HepG2 (cell line): ENCODE results near the gene LRTM2. TPM values are rescaled to one million over a fixed set of nuclear protein-coding genes. Genes with fewer than 3 reads are reported as not detected.

Source experiments
- AFF4 ChIP-seq: sonication (generic); formaldehyde crosslinking; IDR thresholded peaks from 2 replicates; pipeline ENCODE4 v1.4.0; 2020; ENCODE audit warnings: missing genetic modification reagents
- HOXA7 ChIP-seq: sonication (generic); formaldehyde crosslinking; IDR thresholded peaks from 2 replicates; pipeline ENCODE4 v1.8.1; 2022; ENCODE audit warnings: mild to moderate bottlenecking, missing genetic modification reagents, moderate library complexity
- NFIC ChIP-seq: IDR thresholded peaks from 2 replicates; pipeline ENCODE4 v1.6.1; 2012; ENCODE audit warnings: mild to moderate bottlenecking, low read length, inconsistent platforms
- RNF2 ChIP-seq: fragments of 450-650 bp; conservative IDR thresholded peaks from 2 replicates; pipeline ENCODE4 v1.6.1; 2016; ENCODE audit warnings: low read depth
- TBX2 ChIP-seq: sonication (generic); formaldehyde crosslinking; IDR thresholded peaks from 2 replicates; pipeline ENCODE4 v1.5.0; 2020; ENCODE audit warnings: missing genetic modification reagents, mild to moderate bottlenecking, borderline replicate concordance
- ZFP91 ChIP-seq: sonication (generic); formaldehyde crosslinking; IDR thresholded peaks from 2 replicates; pipeline ENCODE4 v1.9.0; 2022; ENCODE audit warnings: missing genetic modification reagents, mild to moderate bottlenecking, borderline replicate concordance
- ZNF205 ChIP-seq: IDR thresholded peaks from 2 replicates; pipeline ENCODE4 v1.6.1; 2018; ENCODE audit warnings: missing biosample characterization, missing genetic modification reagents
- ZNF24 ChIP-seq: fragments of 450-650 bp; IDR thresholded peaks from 2 replicates; pipeline ENCODE4 v1.6.1; 2017; ENCODE audit warnings: antibody characterized with exemption, mild to moderate bottlenecking
- ZNF337 ChIP-seq: sonication (generic); formaldehyde crosslinking; IDR thresholded peaks from 2 replicates; pipeline ENCODE4 v1.5.1; 2020; ENCODE audit warnings: missing genetic modification reagents, low read depth, mild to moderate bottlenecking, borderline replicate concordance
- ZNF546 ChIP-seq: sonication (generic); formaldehyde crosslinking; conservative IDR thresholded peaks from 2 replicates; pipeline ENCODE4 v1.8.1; 2023; ENCODE audit warnings: mild to moderate bottlenecking, missing genetic modification reagents
- ZNF652 ChIP-seq: IDR thresholded peaks from 2 replicates; pipeline ENCODE4 v1.6.1; 2016; ENCODE audit warnings: low read depth, borderline replicate concordance
- ZSCAN31 ChIP-seq: sonication (generic); formaldehyde crosslinking; IDR thresholded peaks from 2 replicates; pipeline ENCODE4 v1.5.0; 2020; ENCODE audit warnings: low read depth, mild to moderate bottlenecking, missing genetic modification reagents
- polyA plus RNA-seq, 8 experiments: library from polyadenylated mRNA; depleted of rRNA in 3 of 8; stranded (reverse) in 7 of 8; unstranded in 1 of 8; fragments of >200 nt; fragmentation: Illumina TruSeq in 4 of 8; extraction: Trizol in 4 of 8; gene quantifications; 2 replicates each; pipeline versions ENCODE4 v1.2.1 to v1.2.3, GENCODE V29; 2011 to 2016; ENCODE audit warnings: low read depth in 4 of 8, missing spikeins in 1 of 8, mixed read lengths in 1 of 8; ENCODE audit not compliant: insufficient read depth in 1 of 8
- total RNA-seq, 5 experiments: library from RNA; depleted of rRNA; stranded (reverse); fragments of >200 nt; fragmentation: Illumina TruSeq; extraction: Trizol; gene quantifications; 2 replicates each; pipeline ENCODE4 v1.2.3, GENCODE V29; 2016; ENCODE audit warnings: low read depth in 1 of 5
- TF ChIP-seq, protein P1 (sequence below): sonication (generic); formaldehyde crosslinking; IDR thresholded peaks from 2 replicates; pipeline ENCODE4 v1.5.1; 2020; ENCODE audit warnings: missing genetic modification reagents, mild to moderate bottlenecking, borderline replicate concordance
- TF ChIP-seq, protein P2 (sequence below): IDR thresholded peaks from 2 replicates; pipeline ENCODE4 v1.6.1; 2018; ENCODE audit warnings: missing genetic modification reagents
- TF ChIP-seq, protein P3 (sequence below): IDR thresholded peaks from 2 replicates; pipeline ENCODE4 v1.6.1; 2016; ENCODE audit warnings: mild to moderate bottlenecking
- TF ChIP-seq, protein P4 (sequence below): sonication (generic); formaldehyde crosslinking; conservative IDR thresholded peaks from 2 replicates; pipeline ENCODE4 v1.8.0; 2022; ENCODE audit warnings: low read depth, missing genetic modification reagents

LRTM2 gene
- total and polyA plus RNA-seq, 2 of the 13 experiments (the other 11 are each of a cell fraction or from before 2014, with no cell fraction given): 0.09 TPM; not detected in 1

- TF ChIP-seq, protein P1, sequence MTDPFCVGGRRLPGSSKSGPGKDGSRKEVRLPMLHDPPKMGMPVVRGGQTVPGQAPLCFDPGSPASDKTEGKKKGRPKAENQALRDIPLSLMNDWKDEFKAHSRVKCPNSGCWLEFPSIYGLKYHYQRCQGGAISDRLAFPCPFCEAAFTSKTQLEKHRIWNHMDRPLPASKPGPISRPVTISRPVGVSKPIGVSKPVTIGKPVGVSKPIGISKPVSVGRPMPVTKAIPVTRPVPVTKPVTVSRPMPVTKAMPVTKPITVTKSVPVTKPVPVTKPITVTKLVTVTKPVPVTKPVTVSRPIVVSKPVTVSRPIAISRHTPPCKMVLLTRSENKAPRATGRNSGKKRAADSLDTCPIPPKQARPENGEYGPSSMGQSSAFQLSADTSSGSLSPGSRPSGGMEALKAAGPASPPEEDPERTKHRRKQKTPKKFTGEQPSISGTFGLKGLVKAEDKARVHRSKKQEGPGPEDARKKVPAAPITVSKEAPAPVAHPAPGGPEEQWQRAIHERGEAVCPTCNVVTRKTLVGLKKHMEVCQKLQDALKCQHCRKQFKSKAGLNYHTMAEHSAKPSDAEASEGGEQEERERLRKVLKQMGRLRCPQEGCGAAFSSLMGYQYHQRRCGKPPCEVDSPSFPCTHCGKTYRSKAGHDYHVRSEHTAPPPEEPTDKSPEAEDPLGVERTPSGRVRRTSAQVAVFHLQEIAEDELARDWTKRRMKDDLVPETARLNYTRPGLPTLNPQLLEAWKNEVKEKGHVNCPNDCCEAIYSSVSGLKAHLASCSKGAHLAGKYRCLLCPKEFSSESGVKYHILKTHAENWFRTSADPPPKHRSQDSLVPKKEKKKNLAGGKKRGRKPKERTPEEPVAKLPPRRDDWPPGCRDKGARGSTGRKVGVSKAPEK: no peak
- TF ChIP-seq ZSCAN31 (CRISPR knock-in tag): no peak
- TF ChIP-seq ZFP91 (CRISPR knock-in tag): no peak
- TF ChIP-seq HOXA7: peak; percentile 75; the same call in 1 of the 2 replicates
- TF ChIP-seq, protein P2, sequence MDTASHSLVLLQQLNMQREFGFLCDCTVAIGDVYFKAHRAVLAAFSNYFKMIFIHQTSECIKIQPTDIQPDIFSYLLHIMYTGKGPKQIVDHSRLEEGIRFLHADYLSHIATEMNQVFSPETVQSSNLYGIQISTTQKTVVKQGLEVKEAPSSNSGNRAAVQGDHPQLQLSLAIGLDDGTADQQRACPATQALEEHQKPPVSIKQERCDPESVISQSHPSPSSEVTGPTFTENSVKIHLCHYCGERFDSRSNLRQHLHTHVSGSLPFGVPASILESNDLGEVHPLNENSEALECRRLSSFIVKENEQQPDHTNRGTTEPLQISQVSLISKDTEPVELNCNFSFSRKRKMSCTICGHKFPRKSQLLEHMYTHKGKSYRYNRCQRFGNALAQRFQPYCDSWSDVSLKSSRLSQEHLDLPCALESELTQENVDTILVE (CRISPR knock-in tag): no peak
- TF ChIP-seq ZNF652 (CRISPR knock-in tag): no peak
- TF ChIP-seq TBX2 (CRISPR knock-in tag): no peak
- TF ChIP-seq, protein P3, sequence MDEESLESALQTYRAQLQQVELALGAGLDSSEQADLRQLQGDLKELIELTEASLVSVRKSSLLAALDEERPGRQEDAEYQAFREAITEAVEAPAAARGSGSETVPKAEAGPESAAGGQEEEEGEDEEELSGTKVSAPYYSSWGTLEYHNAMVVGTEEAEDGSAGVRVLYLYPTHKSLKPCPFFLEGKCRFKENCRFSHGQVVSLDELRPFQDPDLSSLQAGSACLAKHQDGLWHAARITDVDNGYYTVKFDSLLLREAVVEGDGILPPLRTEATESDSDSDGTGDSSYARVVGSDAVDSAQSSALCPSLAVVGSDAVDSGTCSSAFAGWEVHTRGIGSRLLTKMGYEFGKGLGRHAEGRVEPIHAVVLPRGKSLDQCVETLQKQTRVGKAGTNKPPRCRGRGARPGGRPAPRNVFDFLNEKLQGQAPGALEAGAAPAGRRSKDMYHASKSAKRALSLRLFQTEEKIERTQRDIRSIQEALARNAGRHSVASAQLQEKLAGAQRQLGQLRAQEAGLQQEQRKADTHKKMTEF (CRISPR knock-in tag): no peak
- no peak for TF ChIP-seq RNF2
- TF ChIP-seq, protein P4, sequence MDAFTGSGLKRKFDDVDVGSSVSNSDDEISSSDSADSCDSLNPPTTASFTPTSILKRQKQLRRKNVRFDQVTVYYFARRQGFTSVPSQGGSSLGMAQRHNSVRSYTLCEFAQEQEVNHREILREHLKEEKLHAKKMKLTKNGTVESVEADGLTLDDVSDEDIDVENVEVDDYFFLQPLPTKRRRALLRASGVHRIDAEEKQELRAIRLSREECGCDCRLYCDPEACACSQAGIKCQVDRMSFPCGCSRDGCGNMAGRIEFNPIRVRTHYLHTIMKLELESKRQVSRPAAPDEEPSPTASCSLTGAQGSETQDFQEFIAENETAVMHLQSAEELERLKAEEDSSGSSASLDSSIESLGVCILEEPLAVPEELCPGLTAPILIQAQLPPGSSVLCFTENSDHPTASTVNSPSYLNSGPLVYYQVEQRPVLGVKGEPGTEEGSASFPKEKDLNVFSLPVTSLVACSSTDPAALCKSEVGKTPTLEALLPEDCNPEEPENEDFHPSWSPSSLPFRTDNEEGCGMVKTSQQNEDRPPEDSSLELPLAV (CRISPR knock-in tag): no peak
- TF ChIP-seq NFIC: no peak
- TF ChIP-seq ZNF546 (CRISPR knock-in tag): no peak
- no peak for TF ChIP-seq ZNF24
- no peak for TF ChIP-seq ZNF205 (CRISPR knock-in tag)
- no peak for TF ChIP-seq AFF4
- TF ChIP-seq ZNF337 (CRISPR knock-in tag): no peak
Measured at GRCh38 chr12:1810201-1810930, 10.0 kb upstream of the LRTM2 start (continued).
